ENCODE results near the gene TMCC2. TPM values are rescaled to one million over a fixed set of nuclear protein-coding genes. Genes with fewer than 3 reads are reported as not detected.

Gene TMCC2
- total and polyA plus RNA-seq, 2 of the 8 experiments (the other 6 are each of a cell fraction or from before 2014, with no cell fraction given) = 6.7 to 6.8 TPM

DNA sequence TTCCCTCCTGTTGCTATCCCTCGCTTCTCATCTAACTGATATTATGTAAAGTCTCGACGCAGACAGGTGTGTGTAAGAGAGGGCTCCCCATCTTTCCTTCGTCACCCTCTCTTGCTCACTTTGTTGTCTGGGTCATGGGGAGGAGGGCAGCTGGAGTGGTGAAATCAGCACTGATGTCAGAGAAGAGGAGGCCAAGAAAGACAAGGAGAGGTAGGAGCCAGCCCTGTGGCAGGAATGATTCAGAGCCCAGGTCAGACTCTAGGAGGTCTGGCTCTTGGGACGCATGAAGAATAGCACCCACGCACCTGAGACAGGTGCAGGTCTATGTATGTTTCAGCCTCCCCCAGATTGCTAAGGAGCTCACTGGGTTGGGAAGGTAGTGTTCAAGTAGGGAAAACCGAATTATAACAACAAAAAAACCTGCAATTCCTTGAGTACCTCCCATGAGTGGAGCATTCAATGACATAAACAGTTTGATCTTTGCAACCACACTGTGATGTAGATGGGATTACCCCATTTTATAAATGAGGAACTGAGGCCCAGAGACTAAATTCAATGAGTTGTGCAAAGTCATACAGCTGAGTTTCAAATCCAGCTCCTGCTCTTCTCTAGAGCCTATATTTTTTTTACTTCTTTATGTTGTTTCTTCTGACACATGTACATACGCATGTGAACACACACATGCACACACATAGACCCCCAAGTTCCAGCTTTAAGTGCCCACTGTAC, 83.4 kb downstream of the TMCC2 start:
- peaks cover 5 to 14% of the 10 kb centered on the region in 2 experiments for H4K20me1 ChIP-seq (replicated peaks in 1 of 2; ENCODE audit: control insufficient read depth in 1 of 2, insufficient read depth in 2 of 2, low read length in 2 of 2)
- DNase-seq (ENCODE audit: low read depth in 1 of 2, low spot score in 2 of 2) = no peak
- no peaks in the 10 kb centered on the region for H3K27me3 ChIP-seq (replicated peaks in 1 of 4; ENCODE audit: control insufficient read depth in 3 of 4, extremely low read depth in 1 of 4, insufficient read depth in 3 of 4, low read length in 3 of 4)
- no peak overlapping the region for H2AFZ ChIP-seq (ENCODE audit: low read length)
- H3K9ac ChIP-seq (replicated peaks in 1 of 4; ENCODE audit: extremely low read depth in 1 of 4, low read depth in 3 of 4, low read length in 3 of 4) = no peak overlapping the region
- H3K14ac ChIP-seq (ENCODE audit: insufficient read length) = no peak overlapping the region
- H3K27ac ChIP-seq (ENCODE audit: low read depth, low read length) = no peak overlapping the region
- no peak overlapping the region for H3K4ac ChIP-seq (replicated peaks; ENCODE audit: insufficient read length, low read depth, low read length)
- no peak overlapping the region for H3K18ac ChIP-seq (ENCODE audit: extremely low read depth, low read length)
- no peak overlapping the region for H2BK5ac ChIP-seq (ENCODE audit: low read depth, low read length)
- H2BK120ac ChIP-seq (replicated peaks; ENCODE audit: low read depth, low read length) = no peak overlapping the region
- peaks cover 14 to 31% (median 25%) of the 10 kb centered on the region in 4 experiments for H3K4me1 ChIP-seq (replicated peaks in 1 of 4; ENCODE audit: control insufficient read depth in 3 of 4, insufficient read depth in 4 of 4, low read length in 3 of 4)
- POLR2A ChIA-PET (ENCODE audit: partially characterized antibody) = interaction anchor here (1.0 to 7.5 kb wide), 6 partner anchors 9 to 224 kb away, joined by 3 to 124 read pairs (median 4); partner anchors contain the start of gene NUAK2
- FAIRE-seq = no peak
- WGBS, 2 experiments (ENCODE audit: extremely low coverage in 1 of 2, insufficient coverage in 1 of 2, insufficient read length in 1 of 2, insufficient replicate concordance in 2 of 2, low coverage in 1 of 2, low lambda C conversion rate in 2 of 2, missing lambda C conversion rate in 1 of 2) = 89% methylated on average over 8 of the region's 8 CpGs; no CpG with 5 or more reads in 1 of the 2 experiments
- peaks cover 38 to 59% (median 55%) of the 10 kb centered on the region in 4 experiments for H3K36me3 ChIP-seq (ENCODE audit: control insufficient read depth in 2 of 4, insufficient read depth in 4 of 4, low read length in 3 of 4)
- no peak overlapping the region for H3K56ac ChIP-seq (replicated peaks; ENCODE audit: insufficient read length, low read depth, low read length)
- no peak overlapping the region for H3K4me3 ChIP-seq (ENCODE audit: extremely low read depth in 1 of 4, insufficient read depth in 2 of 4, low read depth in 3 of 4, low read length in 4 of 4)
- H2BK15ac ChIP-seq (ENCODE audit: low read length) = no peak overlapping the region
- no peak overlapping the region for H2BK12ac ChIP-seq (ENCODE audit: low read depth, low read length)
- peaks cover 19 to 59% of the 10 kb centered on the region in 2 experiments for H3K79me2 ChIP-seq (ENCODE audit: control insufficient read depth in 1 of 2, insufficient read depth in 2 of 2, low read length in 2 of 2)
- CTCF ChIA-PET (ENCODE audit: partially characterized antibody) = interaction anchor here (1.1 to 67.1 kb wide), 6 partner anchors 11 to 281 kb away, joined by 3 to 2424 read pairs (median 8); partner anchors contain the start of gene NUAK2
- peaks cover 29% of the 10 kb centered on the region for H3K79me1 ChIP-seq (ENCODE audit: low read depth, low read length)
- no peak overlapping the region; a peak in 1 of 4 replicates for H3K4me2 ChIP-seq (ENCODE audit: insufficient read depth in 1 of 2, low read depth in 2 of 2, low read length in 2 of 2)
- H4K91ac ChIP-seq (replicated peaks; ENCODE audit: insufficient read length, low read length) = no peak overlapping the region
- no peak overlapping the region for H2AK5ac ChIP-seq (ENCODE audit: low read depth, low read length)
- no peaks in the 10 kb centered on the region for H3K9me3 ChIP-seq (ENCODE audit: insufficient read depth in 2 of 2, low read depth in 1 of 2, low read length in 1 of 2)
- H2BK20ac ChIP-seq (ENCODE audit: low read length) = no peak overlapping the region
- H4K5ac ChIP-seq (ENCODE audit: insufficient read length, low read depth, low read length) = no peak overlapping the region
- no peaks in the 10 kb centered on the region; the same call in 1 of the 2 replicates for H3K23me2 ChIP-seq (ENCODE audit: low read depth, low read length)
- TF ChIP-seq, protein P1, sequence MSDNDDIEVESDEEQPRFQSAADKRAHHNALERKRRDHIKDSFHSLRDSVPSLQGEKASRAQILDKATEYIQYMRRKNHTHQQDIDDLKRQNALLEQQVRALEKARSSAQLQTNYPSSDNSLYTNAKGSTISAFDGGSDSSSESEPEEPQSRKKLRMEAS (IDR thresholded peaks at IDR 0.05) = no peak
- TF ChIP-seq RFX5 (IDR thresholded peaks at IDR 0.05; ENCODE audit: borderline replicate concordance, low read depth, low read length) (no peak), PHF8 (conservative IDR thresholded peaks at IDR 0.05; ENCODE audit: low read depth, low read length) (no peak), CREB1 (IDR thresholded peaks at IDR 0.05) (no peak), CBX8 (IDR thresholded peaks at IDR 0.05; ENCODE audit: borderline replicate concordance, low read depth, low read length) (no peak)
- no peak overlapping the region for H3K23ac ChIP-seq (ENCODE audit: insufficient read length)
- H4K8ac ChIP-seq (ENCODE audit: extremely low read depth, insufficient read depth, low read length) = no peak overlapping the region

Data from H1 (cell line).